ENCODE measurements around the gene RTCB. TPM values are rescaled to one million over a fixed set of nuclear protein-coding genes. Genes with fewer than 3 reads are reported as not detected.

The RTCB gene
- 10 to 100 TPM; 89.9 to 95.6 (median 92.4) TPM for total RNA-seq (2021; fragmentation: NEBNext Ultra II Directional; extraction: Animal tissue kit (Norgen Biotek cat#: 25700))
- long read RNA-seq, transcript RTCB-201 (12 exons, 2,027 nt), result major isoform, 190 of 212 reads
- long read RNA-seq, partial matches to known transcripts, result 10 of 212 reads
- long read RNA-seq, other reads (novel, unspliced or antisense), result 11 of 212 reads

DNA sequence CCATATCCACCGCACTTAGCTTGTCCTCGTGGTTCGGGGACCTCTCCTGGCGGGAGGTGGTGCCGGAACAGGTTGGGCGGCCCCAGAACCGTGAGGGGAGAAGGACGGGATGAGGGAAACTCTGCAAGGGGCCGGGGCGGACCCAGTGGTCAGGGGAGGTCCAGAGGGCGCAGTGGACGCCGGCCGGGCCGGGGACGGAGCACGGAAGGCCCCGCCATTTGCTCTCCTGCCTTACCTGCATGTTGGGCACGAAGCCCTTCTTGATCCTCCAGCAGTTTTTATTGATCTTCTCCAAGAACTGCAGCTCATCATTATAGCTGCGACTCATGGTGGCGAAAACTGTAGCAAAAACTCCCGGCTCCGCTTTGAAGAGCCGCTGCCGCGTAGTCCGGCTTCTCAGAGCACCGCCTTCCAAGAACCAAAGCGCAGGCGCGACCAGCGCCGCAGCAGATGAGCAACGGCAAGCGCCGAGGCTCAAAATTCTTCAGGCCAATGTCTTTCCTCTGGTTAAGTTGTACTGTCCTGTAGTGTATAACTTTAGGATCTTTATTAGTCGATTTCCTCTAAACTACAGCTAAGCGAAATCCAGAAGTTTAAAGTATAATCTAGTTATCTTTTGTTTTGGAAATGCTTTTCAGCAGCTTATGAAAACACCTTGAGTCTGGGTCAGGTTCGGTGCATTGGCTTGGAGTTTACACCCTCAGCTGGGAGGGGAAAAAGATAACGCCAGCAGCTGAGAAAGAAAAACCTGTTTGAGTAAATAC is at the start of gene RTCB:
Gene RTCB (minus strand): TSS at position 419 of the 764 bp plus-strand sequence. CDS start 91 bp downstream, at position 328.
- peaks cover 15% of the 10 kb centered on the region for H3K36me3 Mint-ChIP-seq (ENCODE audit: low read depth)
- H3K27ac Mint-ChIP-seq, result peak within 1 kb of the TSS; percentile 90
- H3K4me3 Mint-ChIP-seq, result peak within 1 kb of the TSS; percentile 98
- peaks cover 9% of the 10 kb centered on the region for H3K27me3 Mint-ChIP-seq (ENCODE audit: insufficient read depth)
- DNase-seq, result peak; percentile 93
- TF ChIP-seq, protein P1, sequence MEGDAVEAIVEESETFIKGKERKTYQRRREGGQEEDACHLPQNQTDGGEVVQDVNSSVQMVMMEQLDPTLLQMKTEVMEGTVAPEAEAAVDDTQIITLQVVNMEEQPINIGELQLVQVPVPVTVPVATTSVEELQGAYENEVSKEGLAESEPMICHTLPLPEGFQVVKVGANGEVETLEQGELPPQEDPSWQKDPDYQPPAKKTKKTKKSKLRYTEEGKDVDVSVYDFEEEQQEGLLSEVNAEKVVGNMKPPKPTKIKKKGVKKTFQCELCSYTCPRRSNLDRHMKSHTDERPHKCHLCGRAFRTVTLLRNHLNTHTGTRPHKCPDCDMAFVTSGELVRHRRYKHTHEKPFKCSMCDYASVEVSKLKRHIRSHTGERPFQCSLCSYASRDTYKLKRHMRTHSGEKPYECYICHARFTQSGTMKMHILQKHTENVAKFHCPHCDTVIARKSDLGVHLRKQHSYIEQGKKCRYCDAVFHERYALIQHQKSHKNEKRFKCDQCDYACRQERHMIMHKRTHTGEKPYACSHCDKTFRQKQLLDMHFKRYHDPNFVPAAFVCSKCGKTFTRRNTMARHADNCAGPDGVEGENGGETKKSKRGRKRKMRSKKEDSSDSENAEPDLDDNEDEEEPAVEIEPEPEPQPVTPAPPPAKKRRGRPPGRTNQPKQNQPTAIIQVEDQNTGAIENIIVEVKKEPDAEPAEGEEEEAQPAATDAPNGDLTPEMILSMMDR (IDR thresholded peaks at IDR 0.05), result no peak
- peaks cover 27% of the 10 kb centered on the region for H3K4me1 Mint-ChIP-seq (ENCODE audit: low read depth)
- no peaks in the 10 kb centered on the region for H3K9me3 Mint-ChIP-seq

DNA sequence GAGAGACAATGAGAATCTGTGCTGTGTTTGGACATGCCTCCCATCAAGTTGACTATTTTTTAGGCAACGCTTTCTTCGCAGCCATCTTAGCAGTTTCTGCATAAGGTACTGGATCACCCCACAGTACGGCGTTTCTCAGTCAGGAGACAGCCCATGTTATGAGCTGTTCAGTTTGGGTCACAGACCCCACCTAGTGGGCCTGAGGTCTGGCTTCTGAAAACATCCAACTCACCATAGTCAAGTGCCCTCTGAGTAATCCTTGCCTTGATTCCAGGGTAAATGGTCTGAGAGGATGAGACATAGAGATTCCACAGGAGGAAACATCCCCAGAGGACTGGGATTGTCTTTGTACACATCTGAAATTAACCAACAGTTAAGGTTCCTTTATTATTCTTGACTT is 45.0 kb upstream of the RTCB start:
- TF ChIP-seq, protein P1 (IDR thresholded peaks at IDR 0.05), result no peak
- H3K4me1 Mint-ChIP-seq (ENCODE audit: low read depth), result no peaks in the 10 kb centered on the region
- no peaks in the 10 kb centered on the region for H3K9me3 Mint-ChIP-seq
- no peak for DNase-seq
- peaks cover 33% of the 10 kb centered on the region for H3K27me3 Mint-ChIP-seq (ENCODE audit: insufficient read depth)
- no peak overlapping the region for H3K4me3 Mint-ChIP-seq
- no peak overlapping the region for H3K27ac Mint-ChIP-seq
- no peaks in the 10 kb centered on the region for H3K36me3 Mint-ChIP-seq (ENCODE audit: low read depth)

DNA sequence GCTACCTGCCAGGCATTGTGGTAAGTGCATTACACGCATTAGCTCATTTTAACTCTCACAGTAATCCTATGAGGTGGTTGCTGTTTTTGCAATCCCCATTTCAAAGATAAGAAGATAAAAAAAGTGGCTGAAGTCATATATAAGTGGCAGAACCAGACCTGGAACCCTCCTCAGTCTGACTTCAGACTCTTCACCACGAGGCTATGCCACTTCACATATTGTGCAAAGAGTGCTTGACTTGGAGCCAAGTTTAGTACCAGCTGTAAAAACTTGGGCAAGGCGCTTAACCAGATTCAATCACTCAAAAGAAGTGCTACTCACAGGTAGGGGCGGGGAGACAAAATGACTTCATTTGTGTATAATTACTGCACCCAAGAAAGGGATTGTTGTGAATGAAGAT is 36.9 kb upstream of the RTCB start:
- TF ChIP-seq, protein P1 (IDR thresholded peaks at IDR 0.05), result no peak
- Mint-ChIP-seq H3K4me3 (no peak overlapping the region), H3K27me3 (ENCODE audit: insufficient read depth) (peaks cover 19% of the 10 kb centered on the region), H3K9me3 (no peaks in the 10 kb centered on the region), H3K27ac (no peak overlapping the region), H3K4me1 (ENCODE audit: low read depth) (no peaks in the 10 kb centered on the region), H3K36me3 (ENCODE audit: low read depth) (no peaks in the 10 kb centered on the region)
- no peak for DNase-seq

DNA sequence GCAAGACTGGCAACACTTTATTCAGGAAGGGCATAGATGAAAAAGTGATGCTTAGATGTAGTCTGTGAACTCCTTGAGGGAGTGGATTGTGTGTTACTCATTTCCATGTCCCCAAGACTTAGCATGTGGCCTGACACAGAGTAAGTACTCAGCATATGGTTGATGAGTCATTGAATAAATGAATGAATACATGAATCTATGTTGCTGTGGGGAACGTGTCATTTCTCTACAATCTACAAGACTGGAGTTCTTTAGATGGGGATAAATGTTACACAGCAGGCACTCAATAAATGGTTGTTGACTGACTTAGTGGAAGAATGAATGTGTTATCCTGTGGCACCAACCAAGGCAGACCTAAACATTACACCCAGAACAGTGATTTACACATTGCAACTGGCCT is 34.3 kb upstream of the RTCB start:
- Mint-ChIP-seq H3K27me3 (ENCODE audit: insufficient read depth) (peaks cover 22% of the 10 kb centered on the region), H3K4me3 (no peak overlapping the region)
- TF ChIP-seq, protein P1 (IDR thresholded peaks at IDR 0.05), result no peak

DNA sequence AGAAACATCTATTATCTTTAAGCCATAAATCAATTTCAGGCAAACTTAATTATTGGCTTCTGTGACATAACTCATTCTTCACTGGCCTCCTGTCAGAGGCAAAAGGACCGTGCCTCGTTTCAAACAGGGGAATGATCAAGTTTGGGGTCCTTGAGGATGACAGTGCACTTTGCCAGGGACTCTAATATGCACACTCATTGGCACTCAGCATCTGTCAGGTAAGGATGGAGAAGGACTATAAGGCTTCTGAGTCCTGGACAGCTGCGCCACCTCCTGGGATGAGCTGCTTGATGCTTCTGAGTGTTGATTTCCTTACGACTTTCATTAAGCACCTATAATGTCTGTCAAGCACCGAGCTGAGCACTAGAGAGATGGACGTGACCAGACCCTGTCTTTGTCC is 32.0 kb upstream of the RTCB start:
- no peak for DNase-seq
- no peak overlapping the region for H3K27ac Mint-ChIP-seq
- no peaks in the 10 kb centered on the region for H3K36me3 Mint-ChIP-seq (ENCODE audit: low read depth)
- H3K9me3 Mint-ChIP-seq, result no peaks in the 10 kb centered on the region
- H3K27me3 Mint-ChIP-seq (ENCODE audit: insufficient read depth), result peaks cover 22% of the 10 kb centered on the region
- no peak overlapping the region for H3K4me3 Mint-ChIP-seq
- no peaks in the 10 kb centered on the region for H3K4me1 Mint-ChIP-seq (ENCODE audit: low read depth)
- TF ChIP-seq, protein P1 (IDR thresholded peaks at IDR 0.05), result no peak; the same call in none of the 2 replicates

More for the DNA sequence above, 34.3 kb upstream of the RTCB start:
- no peak overlapping the region for H3K27ac Mint-ChIP-seq
- no peaks in the 10 kb centered on the region for H3K36me3 Mint-ChIP-seq (ENCODE audit: low read depth)
- H3K9me3 Mint-ChIP-seq, result no peaks in the 10 kb centered on the region
- no peak for DNase-seq
- no peaks in the 10 kb centered on the region for H3K4me1 Mint-ChIP-seq (ENCODE audit: low read depth)

Measured in HFFc6 (cell line).